ENCODE data around the gene MESP2.

Gene MESP2

DNA sequence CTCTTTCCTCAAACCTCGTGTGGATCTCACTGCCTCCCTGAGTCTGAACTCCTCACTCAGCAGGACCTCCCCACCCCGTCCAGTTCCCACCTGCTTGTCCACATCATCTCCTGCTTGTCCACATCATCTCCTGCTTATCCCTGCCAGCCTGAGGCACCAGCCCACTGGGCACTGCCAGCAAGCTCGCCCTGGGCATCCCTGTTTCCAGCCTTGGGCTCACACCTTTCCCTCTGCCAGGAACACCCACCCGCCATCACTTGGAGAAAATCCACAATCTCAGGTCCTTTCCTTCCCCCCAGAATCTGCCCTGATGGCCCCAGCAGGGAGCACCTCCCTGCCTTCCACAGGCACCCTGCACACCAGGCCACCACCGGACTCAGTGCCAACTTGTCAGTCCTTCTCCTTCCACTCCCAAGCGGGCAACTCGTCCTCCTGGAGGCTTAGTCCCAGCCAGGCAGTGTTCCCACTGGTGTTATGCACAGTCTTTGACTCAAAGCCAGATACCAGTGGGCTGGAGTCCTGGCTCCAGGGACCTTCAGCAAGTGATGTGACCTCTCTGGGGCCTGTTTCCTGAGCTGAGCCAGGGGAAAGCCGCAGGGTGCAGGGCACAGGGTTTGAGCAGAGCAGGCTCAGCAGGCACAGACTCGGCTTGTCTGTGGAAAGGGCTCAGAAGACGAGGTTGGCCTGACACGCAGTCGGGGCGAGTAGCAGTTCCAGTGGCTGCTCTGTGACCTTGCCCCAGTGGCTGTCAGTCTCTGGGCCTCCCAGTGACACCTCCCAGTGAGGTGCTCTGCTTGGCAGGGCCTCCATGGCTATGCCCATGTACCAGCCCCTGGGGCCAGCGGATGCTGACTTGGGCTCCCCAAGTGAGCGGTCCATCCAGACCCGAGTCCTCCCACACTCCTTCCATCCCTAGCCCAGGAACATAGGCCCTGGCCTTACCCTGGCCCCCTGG, 9.5 kb upstream of the MESP2 start:
- ChIA-PET POLR2A (ENCODE audit: low non-redundant PET) (no interaction called here), CTCF (interaction anchor here (0.6 kb wide), 1 partner anchor 410 kb away, joined by 6 read pairs; no protein-coding TSS in a partner anchor)
- no peak overlapping the region for H3K27ac ChIP-seq
- TF ChIP-seq, protein P1, sequence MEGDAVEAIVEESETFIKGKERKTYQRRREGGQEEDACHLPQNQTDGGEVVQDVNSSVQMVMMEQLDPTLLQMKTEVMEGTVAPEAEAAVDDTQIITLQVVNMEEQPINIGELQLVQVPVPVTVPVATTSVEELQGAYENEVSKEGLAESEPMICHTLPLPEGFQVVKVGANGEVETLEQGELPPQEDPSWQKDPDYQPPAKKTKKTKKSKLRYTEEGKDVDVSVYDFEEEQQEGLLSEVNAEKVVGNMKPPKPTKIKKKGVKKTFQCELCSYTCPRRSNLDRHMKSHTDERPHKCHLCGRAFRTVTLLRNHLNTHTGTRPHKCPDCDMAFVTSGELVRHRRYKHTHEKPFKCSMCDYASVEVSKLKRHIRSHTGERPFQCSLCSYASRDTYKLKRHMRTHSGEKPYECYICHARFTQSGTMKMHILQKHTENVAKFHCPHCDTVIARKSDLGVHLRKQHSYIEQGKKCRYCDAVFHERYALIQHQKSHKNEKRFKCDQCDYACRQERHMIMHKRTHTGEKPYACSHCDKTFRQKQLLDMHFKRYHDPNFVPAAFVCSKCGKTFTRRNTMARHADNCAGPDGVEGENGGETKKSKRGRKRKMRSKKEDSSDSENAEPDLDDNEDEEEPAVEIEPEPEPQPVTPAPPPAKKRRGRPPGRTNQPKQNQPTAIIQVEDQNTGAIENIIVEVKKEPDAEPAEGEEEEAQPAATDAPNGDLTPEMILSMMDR (conservative IDR thresholded peaks at IDR 0.05; ENCODE audit: low read depth): no peak
- no peak for DNase-seq (ENCODE audit: low spot score)

DNA sequence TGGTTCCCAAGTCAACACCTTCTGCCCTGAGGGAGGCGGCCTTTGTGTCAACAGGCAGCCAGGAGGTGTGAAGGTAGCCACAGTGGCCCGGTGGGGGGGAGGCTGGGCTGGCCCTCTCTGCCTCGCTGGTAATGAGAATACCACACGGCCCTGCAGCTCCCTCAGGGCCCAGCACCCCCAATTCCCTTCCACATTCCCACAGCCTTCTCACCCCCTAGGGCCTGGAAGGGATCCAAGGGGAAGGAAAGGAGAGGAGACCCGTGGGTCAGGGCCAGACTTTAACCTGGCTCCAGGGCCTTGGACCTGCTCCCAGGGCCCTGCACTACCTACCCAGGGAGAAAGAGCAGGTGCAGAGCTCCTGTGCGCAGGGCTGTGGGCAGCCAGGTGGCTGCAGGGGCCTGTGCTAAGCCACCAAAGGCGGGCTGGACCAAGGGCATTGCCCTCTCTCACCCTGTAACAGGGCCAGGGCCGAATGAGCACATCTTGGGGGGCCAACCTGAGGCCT, 8.7 kb upstream of the MESP2 start:
- H3K27ac ChIP-seq: no peak overlapping the region
- ChIA-PET CTCF (interaction anchor here (0.6 kb wide), 1 partner anchor 411 kb away, joined by 6 read pairs; no protein-coding TSS in a partner anchor), POLR2A (ENCODE audit: low non-redundant PET) (no interaction called here)
- no peak for DNase-seq (ENCODE audit: low spot score)
- TF ChIP-seq, protein P1 (conservative IDR thresholded peaks at IDR 0.05; ENCODE audit: low read depth): no peak

DNA sequence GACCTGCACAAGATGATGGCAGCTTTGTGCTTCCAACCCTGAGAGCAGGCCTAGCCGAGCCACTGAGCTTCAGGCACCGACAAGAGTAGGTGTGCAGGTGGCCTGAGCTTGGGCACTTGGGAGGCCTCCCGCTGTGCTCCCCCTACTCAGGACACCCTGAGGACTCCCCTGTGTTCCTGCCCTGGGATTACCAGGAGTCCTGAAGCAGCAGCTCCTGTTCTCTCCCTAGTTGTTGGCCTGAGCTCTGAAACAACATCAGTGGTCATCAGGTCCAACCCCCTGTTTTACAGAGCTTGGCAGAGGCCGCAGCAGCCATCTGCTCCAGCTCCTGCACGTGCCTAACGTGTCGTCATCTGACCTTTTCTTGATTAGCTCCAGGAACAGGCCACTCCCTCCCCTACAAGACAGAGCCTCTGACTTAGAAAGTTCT, 8.0 kb upstream of the MESP2 start:
- no peak for DNase-seq (ENCODE audit: low spot score)
- CTCF ChIA-PET: interaction anchor here (0.8 kb wide), 1 partner anchor 8 kb away, joined by 5 read pairs; no protein-coding TSS in a partner anchor

GRCh38 chr15:89769366-89769765, 6.8 kb upstream of the MESP2 start:
- H3K27ac ChIP-seq: no peak overlapping the region
- TF ChIP-seq, protein P1 (conservative IDR thresholded peaks at IDR 0.05; ENCODE audit: low read depth): no peak
- ChIA-PET CTCF (no interaction called here), POLR2A (ENCODE audit: low non-redundant PET) (no interaction called here)
- no peak for DNase-seq (ENCODE audit: low spot score)

More for the DNA sequence above, 8.0 kb upstream of the MESP2 start:
- H3K27ac ChIP-seq: no peak overlapping the region
- POLR2A ChIA-PET (ENCODE audit: low non-redundant PET): no interaction called here
- TF ChIP-seq, protein P1 (conservative IDR thresholded peaks at IDR 0.05; ENCODE audit: low read depth): no peak

DNA sequence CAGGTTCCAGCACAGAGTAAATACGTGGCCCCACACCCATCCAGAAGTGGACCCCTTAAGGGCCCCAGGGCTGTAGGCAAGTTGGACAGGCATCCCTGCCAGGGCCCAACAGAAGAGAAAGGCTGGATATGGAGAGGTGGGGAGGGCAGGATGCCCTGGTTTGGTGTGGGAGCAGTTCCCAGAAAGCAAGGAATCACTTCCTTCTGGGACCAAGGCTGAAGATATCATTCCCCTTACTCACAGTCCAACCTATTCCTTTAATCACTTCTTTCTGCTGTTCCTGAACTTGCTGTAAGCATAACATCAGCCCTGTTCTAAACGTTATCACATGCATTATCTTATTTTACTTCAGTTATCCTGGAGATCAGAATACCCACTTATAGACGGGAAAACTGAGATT, 6.1 kb upstream of the MESP2 start:
- TF ChIP-seq, protein P1 (conservative IDR thresholded peaks at IDR 0.05; ENCODE audit: low read depth): no peak
- POLR2A ChIA-PET (ENCODE audit: low non-redundant PET): no interaction called here
- H3K27ac ChIP-seq: 0 out of 2 replicates have a peak overlapping the region, but pooled peaks have one; percentile 15
- CTCF ChIA-PET: interaction anchor here (1.4 kb wide), 1 partner anchor 105 kb away, joined by 3 read pairs; no protein-coding TSS in a partner anchor
- no peak for DNase-seq (ENCODE audit: low spot score)

DNA sequence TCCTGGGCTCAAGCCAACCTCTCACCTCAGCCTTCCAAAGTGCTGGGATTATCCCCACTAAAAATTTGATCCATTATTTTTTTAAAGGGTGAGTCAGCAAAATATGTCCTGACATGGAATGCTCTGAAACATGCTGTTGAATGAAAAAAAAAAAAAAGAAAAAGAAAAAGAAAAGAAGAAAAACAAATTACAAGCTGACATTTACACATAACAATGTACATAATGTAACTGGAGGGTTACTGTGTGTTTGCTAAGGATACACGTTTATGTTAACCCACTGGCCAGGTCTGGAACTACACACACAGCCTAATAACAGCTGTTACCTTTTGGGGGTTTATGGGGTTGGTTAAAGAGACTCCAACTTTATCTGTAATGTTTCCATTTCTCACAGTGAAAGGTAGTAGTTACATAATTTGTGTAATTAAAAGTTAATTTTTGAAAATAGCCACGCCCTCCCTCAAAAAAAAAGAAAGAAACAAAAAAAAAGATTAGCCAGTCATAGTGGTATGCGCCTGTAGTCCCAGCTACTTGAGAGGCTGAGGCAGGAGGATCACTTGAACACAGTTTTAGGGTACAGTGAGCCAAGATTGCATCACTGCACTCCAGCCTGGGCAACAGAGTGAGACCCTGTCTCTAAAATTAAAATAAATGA, 3.1 kb upstream of the MESP2 start:
- TF ChIP-seq, protein P1 (conservative IDR thresholded peaks at IDR 0.05; ENCODE audit: low read depth): peak; percentile 50
- ChIA-PET CTCF (interaction anchor here (0.6 to 1.5 kb wide), 5 partner anchors 12 to 1334 kb away, joined by 3 to 9 read pairs (median 3); no protein-coding TSS in a partner anchor), POLR2A (ENCODE audit: low non-redundant PET) (interaction anchor here (0.6 kb wide), 2 partner anchors 20 to 39 kb away, joined by 4 to 6 read pairs; no protein-coding TSS in a partner anchor)
- DNase-seq (ENCODE audit: low spot score): no peak
- peak overlapping the region; percentile 13; the same call in 1 of the 2 replicates for H3K27ac ChIP-seq
